Measurements from ENCODE around the gene IRF1.

GRCh38 chr5:132473019-132473531 is 17.5 kb downstream of the IRF1 start:
- no peak for TF ChIP-seq CTCF (IDR thresholded peaks at IDR 0.05)
- TF ChIP-seq EP300 (IDR thresholded peaks at IDR 0.05): no peak
- TF ChIP-seq POLR2A (IDR thresholded peaks at IDR 0.05): no peak
- TF ChIP-seq POLR2AphosphoS5 (IDR thresholded peaks at IDR 0.05): no peak
